ENCODE measurements around the gene SERPINB4.
"Not testable (repeated sequence)": the region's sequence is repeated elsewhere in the genome, so short reads cannot be mapped to it uniquely, and the experiment has no call there.

The SERPINB4 gene

DNA sequence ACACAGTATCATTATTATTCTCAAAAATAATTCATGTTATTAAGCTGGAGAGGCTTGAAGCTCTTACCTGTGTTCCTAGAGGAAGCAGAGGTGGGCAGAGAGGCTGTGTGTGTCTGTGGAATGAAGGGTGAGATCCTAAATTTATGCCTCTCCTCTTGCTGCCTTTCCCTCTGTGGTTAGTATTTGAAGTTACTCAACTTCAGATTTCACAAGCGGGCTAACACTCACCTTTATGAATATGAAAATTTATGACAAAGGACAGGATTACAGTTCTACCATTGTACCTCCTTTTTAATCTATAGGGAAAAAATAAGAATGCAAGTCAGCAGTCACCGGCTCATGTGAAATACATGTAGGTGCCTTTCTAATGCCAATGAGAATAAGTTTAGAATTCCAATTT is at the start of gene SERPINB4:
TSS of gene SERPINB4 (minus strand) at position 115 of the 400 bp plus-strand sequence. CDS start 679 bp downstream, outside the sequence.
- DNase-seq = not testable (repeated sequence)

DNA sequence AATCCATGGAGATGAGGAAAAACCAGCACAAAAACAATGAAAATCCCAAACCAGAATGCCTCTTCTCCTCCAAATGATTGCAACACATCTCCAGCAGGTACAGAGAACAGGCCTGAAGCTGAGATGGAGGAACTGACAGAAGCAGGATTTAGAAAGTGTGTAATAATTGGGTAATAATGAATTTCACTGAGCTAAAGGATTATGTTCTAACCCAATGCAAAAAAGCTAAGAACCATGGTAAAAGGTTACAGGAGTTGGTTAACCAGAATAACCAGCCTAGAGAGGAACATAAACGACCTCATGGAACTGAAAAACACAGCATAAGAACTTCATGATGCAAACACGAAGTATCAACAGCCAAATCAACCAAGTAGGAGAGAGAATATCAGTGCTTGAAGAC is 45.0 kb upstream of the SERPINB4 start:
- DNase-seq = no peak

DNA sequence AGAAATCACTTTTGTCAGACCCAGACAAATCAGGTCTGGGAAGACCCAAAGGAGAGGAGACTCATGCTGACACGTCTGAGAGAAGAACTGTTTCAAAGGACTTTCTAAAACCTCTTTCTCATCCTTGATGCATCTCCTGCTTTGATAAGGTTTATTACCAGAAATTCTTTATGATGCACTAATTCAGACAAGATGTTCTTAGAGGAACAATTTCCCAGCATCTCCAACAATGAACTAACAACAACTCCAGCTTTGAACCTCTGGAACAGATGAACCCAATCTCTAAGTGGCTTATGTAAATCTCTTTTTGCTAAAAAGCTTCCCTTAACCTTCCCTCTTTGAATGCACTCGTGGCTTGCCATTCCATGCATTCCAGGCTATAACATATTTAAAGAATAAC is 42.8 kb upstream of the SERPINB4 start:
- no peak for DNase-seq

- no peak for DNase-seq
Observed at GRCh38 chr18:63684718-63685117, 40.7 kb upstream of the SERPINB4 start.

DNA sequence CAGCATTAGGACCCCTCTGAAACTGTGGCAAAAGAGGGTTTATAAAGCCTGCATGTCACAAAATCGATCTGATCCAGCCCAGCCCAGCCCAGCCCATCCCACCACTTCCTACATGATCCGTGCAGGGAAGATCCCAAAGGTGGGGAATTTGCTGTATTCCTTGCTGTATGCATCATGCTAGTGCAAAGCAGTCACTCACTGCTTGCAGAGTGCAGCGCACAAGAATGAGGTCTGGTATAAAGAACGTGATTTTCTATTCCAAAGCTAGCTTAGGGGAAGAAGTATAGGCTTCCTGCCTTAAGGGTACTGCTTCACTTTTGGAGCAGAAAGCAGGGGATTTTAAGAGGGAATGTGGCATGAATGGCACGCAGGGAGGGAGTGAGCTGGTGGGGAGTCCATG is 39.8 kb upstream of the SERPINB4 start:
- DNase-seq = no peak

- peak; percentile 14 for DNase-seq
Observed at GRCh38 chr18:63683152-63683551, 39.1 kb upstream of the SERPINB4 start.

DNA sequence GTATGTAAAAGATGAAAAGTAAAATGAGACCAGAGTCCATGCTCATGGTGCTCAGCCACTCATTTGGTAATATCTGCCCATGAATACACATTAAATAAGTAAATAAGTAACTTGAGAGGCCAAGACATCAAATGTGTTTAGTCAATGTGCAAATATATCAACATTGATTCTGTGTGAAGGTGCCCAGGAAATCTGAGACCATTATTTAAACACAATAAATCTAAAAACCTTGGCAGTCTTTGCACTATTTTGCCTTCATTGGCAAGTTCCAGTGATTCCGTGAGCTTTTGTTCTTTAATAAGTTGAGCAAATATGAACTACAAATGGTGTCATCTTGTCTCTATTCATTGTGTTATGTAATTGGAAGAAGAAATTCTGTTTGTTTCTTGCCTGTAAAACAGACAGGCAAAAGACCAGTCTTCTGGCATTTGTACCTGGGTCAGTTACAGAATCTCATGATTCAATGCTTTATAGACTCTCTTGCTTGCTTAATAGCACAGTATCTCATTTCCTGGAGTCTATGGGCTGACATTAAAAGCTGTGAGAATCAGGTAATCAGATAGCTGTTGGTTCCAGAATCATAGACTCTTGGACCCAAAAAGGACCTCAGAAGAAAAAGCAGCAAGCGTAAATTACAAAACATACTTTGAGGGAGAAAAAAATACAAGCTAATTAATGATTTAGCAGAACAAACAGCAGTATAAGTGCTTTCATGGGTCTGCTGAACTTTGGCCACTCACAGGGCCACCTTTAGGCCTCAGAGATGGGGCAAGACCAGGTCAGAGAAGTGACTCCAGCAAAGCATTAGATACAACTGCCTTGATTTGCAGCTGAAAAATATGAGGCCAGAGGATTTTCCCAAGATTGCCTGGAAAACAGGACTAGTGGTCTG is 37.6 kb upstream of the SERPINB4 start:
- no peak for DNase-seq

DNA sequence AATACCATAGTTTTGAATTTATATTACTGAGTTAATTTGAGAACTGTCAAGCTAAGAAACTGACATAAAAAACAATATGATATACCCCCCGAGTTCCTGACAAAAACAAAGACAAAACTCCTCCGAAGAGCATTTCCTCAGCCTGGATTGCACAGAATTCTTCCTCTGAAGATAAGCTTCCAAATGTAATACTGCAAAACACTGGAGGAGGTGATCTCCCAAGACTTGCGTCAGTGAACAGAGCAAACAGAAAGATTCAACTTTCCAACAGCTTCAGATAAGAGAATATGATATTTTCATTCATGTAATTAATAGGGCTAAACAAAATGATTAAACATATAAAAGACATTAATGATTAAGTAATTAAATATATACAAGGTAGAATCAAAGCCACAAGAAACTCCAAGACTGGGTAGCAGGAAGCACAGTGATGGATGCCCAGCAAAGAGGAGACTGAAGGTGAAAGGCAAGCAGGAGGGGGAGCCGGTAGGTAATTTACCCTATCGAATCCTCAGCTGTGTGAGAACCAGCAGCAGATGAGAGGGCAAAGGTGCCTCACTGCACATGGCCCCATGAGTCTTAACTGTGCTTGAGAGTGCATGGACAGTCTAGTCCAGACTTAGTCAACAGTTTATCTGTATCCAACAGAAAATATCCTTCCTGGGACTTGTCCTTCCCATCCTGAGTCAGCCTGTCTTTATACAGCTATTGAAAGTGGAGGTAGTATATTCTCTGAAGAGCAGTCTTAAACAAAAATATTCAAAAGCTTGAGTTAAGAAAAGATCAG is 36.0 kb upstream of the SERPINB4 start:
- DNase-seq = no peak

DNA sequence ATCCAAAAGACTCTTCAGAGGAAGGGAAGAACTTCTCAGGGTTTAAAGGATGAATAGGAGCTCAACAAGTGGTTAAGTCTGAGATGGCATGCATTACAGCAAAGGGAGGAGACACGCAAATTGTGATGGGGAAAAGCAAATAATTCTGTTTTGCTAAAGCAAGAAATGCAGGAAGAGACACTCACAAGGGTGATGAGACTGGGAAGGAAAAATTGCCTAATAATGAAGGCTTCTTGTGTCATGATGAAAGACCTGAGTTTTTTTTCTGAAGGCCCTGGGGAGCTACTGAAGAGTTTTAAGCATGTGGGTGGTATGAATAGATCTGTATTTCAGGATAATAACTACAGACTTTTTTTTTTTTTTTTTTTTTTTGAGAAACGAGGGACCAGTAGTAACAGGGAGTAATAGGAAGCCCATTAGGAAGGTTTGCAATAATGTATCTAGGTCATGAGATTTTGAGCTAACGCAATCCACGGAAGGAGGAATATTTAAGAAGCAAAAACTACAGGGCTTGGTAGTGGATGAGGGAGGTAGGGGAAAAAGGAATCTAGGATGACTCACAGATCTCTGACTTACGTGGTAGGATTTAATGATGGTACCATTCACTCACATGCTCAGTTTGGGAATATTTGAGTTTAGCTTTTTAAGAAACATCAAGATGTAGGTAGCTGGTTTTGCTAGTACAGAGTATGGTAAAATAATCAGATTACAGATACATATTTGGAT is 33.6 kb upstream of the SERPINB4 start:
- no peak for DNase-seq

- no peak for DNase-seq
Observed at GRCh38 chr18:63676526-63677323, 32.7 kb upstream of the SERPINB4 start.

GRCh38 chr18:63664571-63664970 is 20.5 kb upstream of the SERPINB4 start:
- no peak for DNase-seq

GRCh38 chr18:63661750-63662149 is 17.7 kb upstream of the SERPINB4 start, which contains the start of gene SERPINB3:
TSS of gene SERPINB3 (minus strand) at chr18:63661893. CDS start at chr18:63661216, 677 bp downstream.
- DNase-seq = not testable (repeated sequence)

DNA sequence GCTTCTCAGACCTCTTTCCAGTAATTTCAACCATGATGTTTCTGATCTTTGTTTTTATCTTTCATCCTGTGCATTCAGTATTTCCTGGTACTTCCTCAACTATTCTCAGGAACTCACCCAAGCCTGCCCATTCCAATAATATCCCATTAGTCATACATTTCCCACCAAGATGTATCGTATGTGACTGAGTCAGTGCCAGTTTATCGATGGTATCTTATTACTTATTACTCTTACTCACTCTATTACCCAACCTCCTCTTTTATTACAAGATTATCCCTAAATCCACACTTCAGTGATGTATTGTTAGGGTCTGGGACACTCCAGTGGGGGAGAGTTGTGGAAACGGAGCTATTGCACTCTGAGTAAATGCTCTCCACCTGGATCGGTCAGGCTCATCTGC is 14.9 kb upstream of the SERPINB4 start:
- not testable (repeated sequence) for DNase-seq

GRCh38 chr18:63650271-63650670 is 6.2 kb upstream of the SERPINB4 start:
- DNase-seq = not testable (repeated sequence)

GRCh38 chr18:63648241-63648640 is 4.2 kb upstream of the SERPINB4 start:
- no peak for DNase-seq

- no peak for DNase-seq
Observed at GRCh38 chr18:63646936-63647335, 2.9 kb upstream of the SERPINB4 start.

DNA sequence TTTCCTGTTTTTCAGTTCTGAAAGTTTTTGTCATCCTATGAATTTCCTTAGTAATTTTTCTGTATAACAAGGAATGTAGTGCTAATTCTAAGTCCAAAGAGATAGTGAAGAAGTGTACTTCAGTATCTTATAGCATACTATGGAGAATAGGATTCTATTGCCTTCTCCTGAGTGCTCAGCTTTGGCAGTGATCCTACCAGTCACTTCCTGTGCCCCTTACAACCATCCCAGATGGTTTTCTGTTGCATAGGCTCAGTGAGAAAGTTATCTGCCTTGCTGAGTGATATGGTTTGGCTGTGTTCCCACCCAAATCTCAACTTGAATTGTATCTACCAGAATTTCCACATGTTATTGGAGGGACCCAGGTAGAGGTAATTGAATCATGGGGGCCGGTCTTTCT is 638 bp upstream of the SERPINB4 start:
- DNase-seq = not testable (repeated sequence)

DNA sequence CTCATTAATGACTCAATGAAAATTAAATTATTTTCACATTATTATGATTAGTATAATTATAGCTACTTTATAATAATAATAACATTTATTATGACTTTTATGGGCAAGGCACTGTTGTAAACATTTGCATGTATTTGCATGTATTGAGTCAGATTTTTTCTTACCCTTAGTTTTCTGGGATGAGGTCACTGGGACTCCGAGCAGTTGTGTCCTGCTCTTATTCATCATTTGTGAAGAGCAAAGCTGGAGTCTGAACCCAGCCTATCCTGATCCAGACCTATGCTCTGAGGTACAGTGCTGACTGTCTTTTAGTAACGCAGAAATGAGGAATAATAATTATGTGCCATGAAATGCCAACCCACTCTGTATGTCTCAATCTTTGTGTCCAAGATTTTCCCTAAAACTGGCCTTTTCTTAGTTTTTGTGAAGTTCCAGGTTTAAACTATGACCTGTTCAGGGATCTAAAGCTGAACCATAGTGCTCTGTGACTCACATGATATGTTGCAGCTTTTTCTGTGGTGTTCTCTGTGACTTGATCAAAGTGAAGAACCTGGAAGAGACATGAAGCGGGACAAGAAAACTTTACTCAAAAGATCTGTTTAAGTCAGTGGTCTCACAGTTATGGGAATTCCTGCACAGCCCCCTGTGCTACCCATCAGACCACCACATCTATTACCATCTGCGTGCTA is 1.2 kb downstream of the SERPINB4 start:
- not testable (repeated sequence) for DNase-seq

DNA sequence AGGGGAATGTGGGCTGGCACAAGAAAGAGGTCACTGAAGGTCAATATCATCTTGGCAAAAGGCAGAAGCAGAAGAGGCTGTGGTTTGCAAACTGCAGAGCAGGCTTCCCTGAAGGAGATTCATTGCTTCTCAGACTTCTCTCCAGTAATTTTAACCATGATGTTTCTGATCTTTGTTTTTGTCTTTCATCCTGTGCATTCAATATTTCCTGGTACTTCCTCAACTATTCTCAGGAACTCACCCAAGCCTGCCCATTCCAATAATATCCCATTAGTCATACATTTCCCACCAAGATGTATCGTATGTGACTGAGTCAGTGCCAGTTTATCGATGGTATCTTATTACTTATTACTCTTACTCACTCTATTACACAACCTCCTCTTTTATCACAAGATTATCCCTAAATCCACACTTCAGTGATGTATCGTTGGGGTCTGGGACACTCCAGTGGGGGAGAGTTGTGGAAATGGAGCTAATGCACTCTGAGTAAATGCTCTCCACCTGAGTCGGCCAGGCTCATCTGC is 2.8 kb downstream of the SERPINB4 start:
- not testable (repeated sequence) for DNase-seq

- no peak for DNase-seq
Observed at GRCh38 chr18:63637703-63638102, 6.4 kb downstream of the SERPINB4 start.

- DNase-seq = no peak
Observed at GRCh38 chr18:63627819-63628218, 16.2 kb downstream of the SERPINB4 start.

Data from T1000 (cell line).